ENCODE results near the gene GALNT18.

GALNT18 gene

GRCh38 chr11:11260903-11261302, 360.9 kb downstream of the GALNT18 start:
- Histone ChIP-seq H3K4me3 (replicated peaks; ENCODE audit: insufficient read depth, low read length) (no peak overlapping the region), H3K27ac (replicated peaks) (no peak overlapping the region), H3K27me3 (ENCODE audit: insufficient read depth, poor library complexity, severe bottlenecking) (peaks cover 5% of the 10 kb centered on the region)
- TF ChIP-seq SPI1 (IDR thresholded peaks at IDR 0.05; ENCODE audit: borderline replicate concordance, low read depth) (no peak), POLR2AphosphoS5 (IDR thresholded peaks at IDR 0.05; ENCODE audit: low read depth) (no peak), REST (IDR thresholded peaks at IDR 0.05; ENCODE audit: insufficient replicate concordance, low read depth) (no peak), CTCF (IDR thresholded peaks at IDR 0.05; ENCODE audit: insufficient read depth, low read length) (no peak), GABPA (IDR thresholded peaks at IDR 0.05; ENCODE audit: low read depth) (no peak)
- DNase-seq (ENCODE audit: low read depth in 1 of 2, low spot score in 1 of 2) = no peak

GRCh38 chr11:11253995-11254394, 367.8 kb downstream of the GALNT18 start:
- no peak for DNase-seq (ENCODE audit: low read depth in 1 of 2, low spot score in 1 of 2)
- H3K27me3 ChIP-seq (ENCODE audit: insufficient read depth, poor library complexity, severe bottlenecking) = peaks cover 12% of the 10 kb centered on the region
- H3K4me3 ChIP-seq (replicated peaks; ENCODE audit: insufficient read depth, low read length) = no peak overlapping the region

GRCh38 chr11:11253497-11253896, 368.3 kb downstream of the GALNT18 start:
- Histone ChIP-seq H3K27me3 (ENCODE audit: insufficient read depth, poor library complexity, severe bottlenecking) (peaks cover 12% of the 10 kb centered on the region), H3K27ac (replicated peaks) (no peak overlapping the region), H3K4me3 (replicated peaks; ENCODE audit: insufficient read depth, low read length) (no peak overlapping the region)
- no peak for TF ChIP-seq REST (IDR thresholded peaks at IDR 0.05; ENCODE audit: insufficient replicate concordance, low read depth)
- no peak for DNase-seq (ENCODE audit: low read depth in 1 of 2, low spot score in 1 of 2)

More at GRCh38 chr11:11253995-11254394, 367.8 kb downstream of the GALNT18 start:
- TF ChIP-seq SPI1 (IDR thresholded peaks at IDR 0.05; ENCODE audit: borderline replicate concordance, low read depth) (no peak), GABPA (IDR thresholded peaks at IDR 0.05; ENCODE audit: low read depth) (no peak), REST (IDR thresholded peaks at IDR 0.05; ENCODE audit: insufficient replicate concordance, low read depth) (no peak), POLR2AphosphoS5 (IDR thresholded peaks at IDR 0.05; ENCODE audit: low read depth) (no peak), CTCF (IDR thresholded peaks at IDR 0.05; ENCODE audit: insufficient read depth, low read length) (no peak)
- H3K27ac ChIP-seq (replicated peaks) = no peak overlapping the region

GRCh38 chr11:11252403-11252802, 369.4 kb downstream of the GALNT18 start:
- Histone ChIP-seq H3K27me3 (ENCODE audit: insufficient read depth, poor library complexity, severe bottlenecking) (peaks cover 12% of the 10 kb centered on the region), H3K4me3 (replicated peaks; ENCODE audit: insufficient read depth, low read length) (no peak overlapping the region), H3K27ac (replicated peaks) (no peak overlapping the region)
- no peak for TF ChIP-seq SPI1 (IDR thresholded peaks at IDR 0.05; ENCODE audit: borderline replicate concordance, low read depth)
- no peak for TF ChIP-seq GABPA (IDR thresholded peaks at IDR 0.05; ENCODE audit: low read depth)
- no peak for TF ChIP-seq CTCF (IDR thresholded peaks at IDR 0.05; ENCODE audit: insufficient read depth, low read length)
- no peak for TF ChIP-seq REST (IDR thresholded peaks at IDR 0.05; ENCODE audit: insufficient replicate concordance, low read depth)
- TF ChIP-seq POLR2AphosphoS5 (IDR thresholded peaks at IDR 0.05; ENCODE audit: low read depth) = no peak
- no peak for DNase-seq (ENCODE audit: low read depth in 1 of 2, low spot score in 1 of 2)
